Measurements from ENCODE around the gene NTRK1. TPM values are rescaled to one million over a fixed set of nuclear protein-coding genes. Genes with fewer than 3 reads are reported as not detected.

NTRK1 gene
- total and polyA plus RNA-seq, 2 of the 13 experiments (the other 11 are each of a cell fraction or from before 2014, with no cell fraction given): not detected

GRCh38 chr1:156887734-156888133, 27.1 kb downstream of the NTRK1 start:
- H3K79me2 ChIP-seq (ENCODE audit: insufficient read depth, low read length): no peaks in the 10 kb centered on the region
- H3K36me3 ChIP-seq (replicated peaks in 1 of 2; ENCODE audit: control insufficient read depth in 1 of 2, insufficient read depth in 2 of 2, low read length in 2 of 2): no peaks in the 10 kb centered on the region
- no peak overlapping the region for H3K9ac ChIP-seq (ENCODE audit: insufficient read depth, low read depth, low read length)
- H3K4me3 ChIP-seq (replicated peaks in 1 of 3; ENCODE audit: insufficient read depth in 1 of 3, low read depth in 2 of 3, low read length in 3 of 3): no peak overlapping the region
- intact Hi-C loops (cut with micrococcal nuclease; ENCODE audit: unreplicated experiment) (no loop called here), in situ Hi-C loops (cut with HindIII; ENCODE audit: extremely low pct_ligation_motif_present, low pct_unique_long_range_greater_than_20kb) (no loop called here)
- no peak for FAIRE-seq
- no peak for ATAC-seq
- ChIA-PET POLR2A (no interaction called here), CTCF (ENCODE audit: low intra/inter-chr PET ratio, low total read pairs) (no interaction called here)
- no peak overlapping the region for H2AFZ ChIP-seq (ENCODE audit: low read length)
- no peak overlapping the region for H3K27ac ChIP-seq (ENCODE audit: extremely low read length, insufficient read depth, low read length)
- no TSS peak for BruUV-seq (replicated peaks)
- H3K4me1 ChIP-seq (ENCODE audit: insufficient read depth, low read length): no peaks in the 10 kb centered on the region
- TF ChIP-seq PAX8 (CRISPR knock-in tag; IDR thresholded peaks at IDR 0.05; ENCODE audit: borderline replicate concordance): no peak
- no peak for TF ChIP-seq HOXD1 (CRISPR knock-in tag; IDR thresholded peaks at IDR 0.05)
- no peak for TF ChIP-seq JDP2 (CRISPR knock-in tag; IDR thresholded peaks at IDR 0.05; ENCODE audit: borderline replicate concordance)
- TF ChIP-seq ZNF567 (CRISPR knock-in tag; IDR thresholded peaks at IDR 0.05; ENCODE audit: borderline replicate concordance): no peak
- no peak for TF ChIP-seq EEA1 (CRISPR knock-in tag; IDR thresholded peaks at IDR 0.05; ENCODE audit: borderline replicate concordance)
- no peak for TF ChIP-seq PHF21A (CRISPR knock-in tag; IDR thresholded peaks at IDR 0.05)
- no peaks in the 10 kb centered on the region for H3K9me3 ChIP-seq (ENCODE audit: low read length)
- under 1% methylated on average over 6 of the region's 6 CpGs for WGBS (ENCODE audit: low lambda C conversion rate)
- peaks cover 1 to 67% of the 10 kb centered on the region in 2 experiments for H3K27me3 ChIP-seq (ENCODE audit: control insufficient read depth in 1 of 2, insufficient read depth in 2 of 2, low read length in 2 of 2)
- H4K20me1 ChIP-seq (ENCODE audit: insufficient read depth, low read length): no peaks in the 10 kb centered on the region
- no peak overlapping the region for H3K4me2 ChIP-seq (ENCODE audit: low read depth, low read length)
- no peak for DNase-seq (ENCODE audit: low spot score)

GRCh38 chr1:156889802-156890580, 29.3 kb downstream of the NTRK1 start:
- in situ Hi-C loops (cut with HindIII; ENCODE audit: extremely low pct_ligation_motif_present, low pct_unique_long_range_greater_than_20kb): loop anchor here (5.0 kb wide), 1 partner anchor 37 kb away; no protein-coding TSS in a partner anchor
- no peak overlapping the region for H3K4me3 ChIP-seq (replicated peaks in 1 of 3; ENCODE audit: insufficient read depth in 1 of 3, low read depth in 2 of 3, low read length in 3 of 3)
- intact Hi-C loops (cut with micrococcal nuclease; ENCODE audit: unreplicated experiment): loop anchor here (1.0 kb wide), 2 partner anchors 51 to 201 kb away; no protein-coding TSS in a partner anchor
- DNase-seq (ENCODE audit: low spot score) (peak; percentile 53), FAIRE-seq (peak; percentile 44), ATAC-seq (peak; percentile 45)
- WGBS (ENCODE audit: low lambda C conversion rate): 23% methylated on average over 6 of the region's 8 CpGs
- no peak overlapping the region for H2AFZ ChIP-seq (ENCODE audit: low read length)
- H3K9ac ChIP-seq (ENCODE audit: insufficient read depth, low read depth, low read length): no peak overlapping the region
- H3K4me2 ChIP-seq (ENCODE audit: low read depth, low read length): no peak overlapping the region
- no peak overlapping the region for H3K27ac ChIP-seq (ENCODE audit: extremely low read length, insufficient read depth, low read length)
- no peaks in the 10 kb centered on the region for H3K9me3 ChIP-seq (ENCODE audit: low read length)
- no peaks in the 10 kb centered on the region for H3K79me2 ChIP-seq (ENCODE audit: insufficient read depth, low read length)
- no peaks in the 10 kb centered on the region for H3K4me1 ChIP-seq (ENCODE audit: insufficient read depth, low read length)
- ChIA-PET CTCF (ENCODE audit: low intra/inter-chr PET ratio, low total read pairs) (interaction anchor here (1.8 to 2.6 kb wide), 4 partner anchors 38 to 201 kb away, joined by 7 to 14 read pairs (median 10); no protein-coding TSS in a partner anchor), POLR2A (no interaction called here)
- no TSS peak for BruUV-seq (replicated peaks)
- no peaks in the 10 kb centered on the region for H3K36me3 ChIP-seq (replicated peaks in 1 of 2; ENCODE audit: control insufficient read depth in 1 of 2, insufficient read depth in 2 of 2, low read length in 2 of 2)
- H3K27me3 ChIP-seq (ENCODE audit: control insufficient read depth in 1 of 2, insufficient read depth in 2 of 2, low read length in 2 of 2): peaks cover 5 to 64% of the 10 kb centered on the region in 2 experiments
- no peaks in the 10 kb centered on the region for H4K20me1 ChIP-seq (ENCODE audit: insufficient read depth, low read length)
- TF ChIP-seq SMC3 (IDR thresholded peaks at IDR 0.05; ENCODE audit: low read length) (peak; percentile 82), ZNF34 (CRISPR knock-in tag; IDR thresholded peaks at IDR 0.05; ENCODE audit: borderline replicate concordance) (no peak), KAT8 (CRISPR knock-in tag; IDR thresholded peaks at IDR 0.05) (peak; percentile 18; the same call in 1 of the 2 replicates), ZNF407 (CRISPR knock-in tag; IDR thresholded peaks at IDR 0.05; ENCODE audit: not compliant biosample characterization) (no peak)

All from HepG2 (cell line).